SK-N-SH treated with all-trans-retinoic acid at 6 μM for 48 hours (cell line): ENCODE results near the gene PRKAG1.

Experiments
- CSRNP3 ChIP-seq: fragments of 250-450 bp; sonication (Bioruptor Pico); IDR thresholded peaks from 2 replicates; pipeline ENCODE4 v1.5.1; 2021; ENCODE audit warnings: mild to moderate bottlenecking, moderate library complexity
- PATZ1 ChIP-seq: fragments of 250-450 bp; sonication (Bioruptor Pico); IDR thresholded peaks from 2 replicates; pipeline ENCODE4 v1.8.0; 2020; ENCODE audit warnings: mild to moderate bottlenecking, moderate library complexity, borderline replicate concordance
- RARB ChIP-seq: fragments of 250-450 bp; sonication (Bioruptor Pico); IDR thresholded peaks from 2 replicates; pipeline ENCODE4 v1.8.0; 2021; ENCODE audit warnings: mild to moderate bottlenecking, moderate library complexity
- SNAI2 ChIP-seq: fragments of 250-450 bp; sonication (Bioruptor Pico); IDR thresholded peaks from 2 replicates; pipeline ENCODE4 v1.5.0; 2020; ENCODE audit warnings: mild to moderate bottlenecking, moderate library complexity
- ZFP3 ChIP-seq: fragments of 250-450 bp; sonication (Bioruptor Pico); IDR thresholded peaks from 2 replicates; pipeline ENCODE4 v1.5.0; 2020; ENCODE audit warnings: mild to moderate bottlenecking, moderate library complexity
- ZFP30 ChIP-seq: fragments of 450-650 bp; formaldehyde crosslinking; IDR thresholded peaks from 2 replicates; pipeline ENCODE4 v1.5.0; 2022; ENCODE audit warnings: mild to moderate bottlenecking, moderate library complexity
- ZNF70 ChIP-seq: fragments of 450-650 bp; formaldehyde crosslinking; IDR thresholded peaks from 2 replicates; pipeline ENCODE4 v1.5.0; 2020; ENCODE audit warnings: mild to moderate bottlenecking, moderate library complexity
- ZNF8 ChIP-seq: fragments of 450-650 bp; formaldehyde crosslinking; IDR thresholded peaks from 2 replicates; pipeline ENCODE4 v1.5.0; 2020; ENCODE audit warnings: mild to moderate bottlenecking, moderate library complexity

- TF ChIP-seq ZNF8 (CRISPR knock-in tag) (no peak), ZFP30 (CRISPR knock-in tag) (no peak), RARB (CRISPR knock-in tag) (no peak), ZFP3 (CRISPR knock-in tag) (no peak), SNAI2 (CRISPR knock-in tag) (no peak), CSRNP3 (CRISPR knock-in tag) (no peak), PATZ1 (CRISPR knock-in tag) (no peak), ZNF70 (no peak)
Observed at GRCh38 chr12:49061157-49061650, 42.6 kb upstream of the PRKAG1 start.
